ENCODE measurements around the gene LIX1. TPM values are rescaled to one million over a fixed set of nuclear protein-coding genes. Genes with fewer than 3 reads are reported as not detected.
A peak's percentile ranks its signal among the peaks of the same experiment; 100 is the strongest.

Gene LIX1
- total and polyA plus RNA-seq, 2 of the 8 experiments (the other 6 are each of a cell fraction or from before 2014, with no cell fraction given), result 0.26 to 0.45 TPM

- H3K18ac ChIP-seq (ENCODE audit: extremely low read depth, low read length), result no peak overlapping the region
- FAIRE-seq, result no peak
- no peak overlapping the region for H3K4me2 ChIP-seq (ENCODE audit: insufficient read depth in 1 of 2, low read depth in 2 of 2, low read length in 2 of 2)
- CTCF ChIA-PET (ENCODE audit: partially characterized antibody), result interaction anchor here (1.3 to 1.4 kb wide), 3 partner anchors 11 to 19 kb away, joined by 3 to 4 read pairs (median 4); partner anchors contain the start of gene LIX1
- DNase-seq (ENCODE audit: low read depth in 1 of 2, low spot score in 2 of 2), result peak in 1 of 2 experiments; percentile 13
- no peak overlapping the region for H3K56ac ChIP-seq (replicated peaks; ENCODE audit: insufficient read length, low read depth, low read length)
- POLR2A ChIA-PET (ENCODE audit: partially characterized antibody), result no interaction called here
- H3K9ac ChIP-seq (replicated peaks in 1 of 4; ENCODE audit: extremely low read depth in 1 of 4, low read depth in 3 of 4, low read length in 3 of 4), result no peak overlapping the region
- no peaks in the 10 kb centered on the region for H3K9me3 ChIP-seq (ENCODE audit: insufficient read depth in 2 of 2, low read depth in 1 of 2, low read length in 1 of 2)
- 68% methylated on average over 2 of the region's 2 CpGs; no CpG with 5 or more reads in 1 of the 2 experiments for WGBS, 2 experiments (ENCODE audit: extremely low coverage in 1 of 2, insufficient coverage in 1 of 2, insufficient read length in 1 of 2, insufficient replicate concordance in 2 of 2, low coverage in 1 of 2, low lambda C conversion rate in 2 of 2, missing lambda C conversion rate in 1 of 2)
- H2BK12ac ChIP-seq (ENCODE audit: low read depth, low read length), result no peak overlapping the region
- H2BK15ac ChIP-seq (ENCODE audit: low read length), result no peak overlapping the region
- no peak overlapping the region for H2BK5ac ChIP-seq (ENCODE audit: low read depth, low read length)
- H3K4ac ChIP-seq (replicated peaks; ENCODE audit: insufficient read length, low read depth, low read length), result no peak overlapping the region
- TF ChIP-seq JUND (IDR thresholded peaks at IDR 0.05; ENCODE audit: low read length) (no peak), CTCF (IDR thresholded peaks at IDR 0.05; ENCODE audit: control extremely low read depth in 1 of 3, insufficient read depth in 1 of 3, low read depth in 1 of 3, low read length in 3 of 3) (no peak), BACH1 (IDR thresholded peaks at IDR 0.05; ENCODE audit: low read length) (no peak), CREB1 (IDR thresholded peaks at IDR 0.05) (no peak), HDAC6 (IDR thresholded peaks at IDR 0.05; ENCODE audit: low read depth, low read length) (no peak), YY1 (IDR thresholded peaks at IDR 0.05; ENCODE audit: low read depth, low read length) (no peak), ATF2 (IDR thresholded peaks at IDR 0.05; ENCODE audit: low read length) (no peak), RXRA (IDR thresholded peaks at IDR 0.05; ENCODE audit: insufficient read depth, low read depth, low read length) (no peak), SIRT6 (IDR thresholded peaks at IDR 0.05; ENCODE audit: low read length) (no peak), POLR2AphosphoS5 (IDR thresholded peaks at IDR 0.05; ENCODE audit: low read depth, low read length) (no peak), EZH2 (IDR thresholded peaks at IDR 0.05; ENCODE audit: low read depth, low read length, severe bottlenecking) (no peak)
- no peaks in the 10 kb centered on the region for H3K79me1 ChIP-seq (ENCODE audit: low read depth, low read length)
- no peaks in the 10 kb centered on the region; the same call in 1 of the 2 replicates for H3K23me2 ChIP-seq (ENCODE audit: low read depth, low read length)
- H3K36me3 ChIP-seq (ENCODE audit: control insufficient read depth in 2 of 4, insufficient read depth in 4 of 4, low read length in 3 of 4), result no peaks in the 10 kb centered on the region; a peak in 1 of 8 replicates
- no peaks in the 10 kb centered on the region for H3K79me2 ChIP-seq (ENCODE audit: control insufficient read depth in 1 of 2, insufficient read depth in 2 of 2, low read length in 2 of 2)
- H2AK5ac ChIP-seq (ENCODE audit: low read depth, low read length), result no peak overlapping the region
- H2BK20ac ChIP-seq (ENCODE audit: low read length), result 0 out of 2 replicates have a peak overlapping the region, but pooled peaks have one; percentile 17
- H4K5ac ChIP-seq (ENCODE audit: insufficient read length, low read depth, low read length), result no peak overlapping the region
- H3K27me3 ChIP-seq (replicated peaks in 1 of 4; ENCODE audit: control insufficient read depth in 3 of 4, extremely low read depth in 1 of 4, insufficient read depth in 3 of 4, low read length in 3 of 4), result no peaks in the 10 kb centered on the region; a peak in 1 of 7 replicates
- no peaks in the 10 kb centered on the region for H4K20me1 ChIP-seq (replicated peaks in 1 of 2; ENCODE audit: control insufficient read depth in 1 of 2, insufficient read depth in 2 of 2, low read length in 2 of 2)
- no peak overlapping the region for H4K8ac ChIP-seq (ENCODE audit: extremely low read depth, insufficient read depth, low read length)
- no peak overlapping the region for H2AFZ ChIP-seq (ENCODE audit: low read length)
- no peak overlapping the region for H3K27ac ChIP-seq (ENCODE audit: low read depth, low read length)
- no peak overlapping the region for H3K14ac ChIP-seq (ENCODE audit: insufficient read length)
- no peak overlapping the region for H4K91ac ChIP-seq (replicated peaks; ENCODE audit: insufficient read length, low read length)
- no peak overlapping the region for H3K4me3 ChIP-seq (ENCODE audit: extremely low read depth in 1 of 4, insufficient read depth in 2 of 4, low read depth in 3 of 4, low read length in 4 of 4)
- no peaks in the 10 kb centered on the region for H3K4me1 ChIP-seq (replicated peaks in 1 of 4; ENCODE audit: control insufficient read depth in 3 of 4, insufficient read depth in 4 of 4, low read length in 3 of 4)
- no peak overlapping the region for H2BK120ac ChIP-seq (replicated peaks; ENCODE audit: low read depth, low read length)
- H3K23ac ChIP-seq (ENCODE audit: insufficient read length), result no peak overlapping the region
These were observed 18.1 kb downstream of the LIX1 start for GRCh38 chr5:97124335-97124734.
